HepG2 (cell line): Measurements from ENCODE around the gene PIGN. TPM values are rescaled to one million over a fixed set of nuclear protein-coding genes. Genes with fewer than 3 reads are reported as not detected.
A peak's percentile ranks its signal among the peaks of the same experiment; 100 is the strongest.

Experiments
- AFF4 ChIP-seq: sonication (generic); formaldehyde crosslinking; IDR thresholded peaks from 2 replicates; pipeline ENCODE4 v1.4.0; 2020; ENCODE audit warnings: missing genetic modification reagents
- ATM ChIP-seq: fragments of 450-650 bp; IDR thresholded peaks from 2 replicates; pipeline ENCODE4 v1.7.1; 2017; ENCODE audit warnings: mild to moderate bottlenecking, borderline replicate concordance
- MYPOP ChIP-seq: sonication (generic); formaldehyde crosslinking; IDR thresholded peaks from 2 replicates; pipeline ENCODE4 v1.8.1; 2023; ENCODE audit warnings: mild to moderate bottlenecking, moderate library complexity, missing genetic modification reagents
- PRDM10 ChIP-seq: sonication (generic); formaldehyde crosslinking; IDR thresholded peaks from 2 replicates; pipeline ENCODE4 v1.4.0; 2020; ENCODE audit warnings: low read depth, missing genetic modification reagents
- RAD51 ChIP-seq: fragments of 450-650 bp; IDR thresholded peaks from 2 replicates; pipeline ENCODE4 v1.6.1; 2016; ENCODE audit warnings: borderline replicate concordance
- TAF1 ChIP-seq: sonication (generic); formaldehyde crosslinking; IDR thresholded peaks from 2 replicates; pipeline ENCODE4 v1.4.0; 2020; ENCODE audit warnings: missing genetic modification reagents
- THAP7 ChIP-seq: sonication (generic); formaldehyde crosslinking; IDR thresholded peaks from 2 replicates; pipeline ENCODE4 v1.8.1; 2023; ENCODE audit warnings: mild to moderate bottlenecking, missing genetic modification reagents
- ZNF138 ChIP-seq: sonication (generic); formaldehyde crosslinking; IDR thresholded peaks from 2 replicates; pipeline ENCODE4 v1.5.0; 2020; ENCODE audit warnings: mild to moderate bottlenecking, low read depth, missing genetic modification reagents
- ZNF17 ChIP-seq: sonication (generic); formaldehyde crosslinking; IDR thresholded peaks from 2 replicates; pipeline ENCODE4 v1.5.0; 2020; ENCODE audit warnings: mild to moderate bottlenecking, missing genetic modification reagents
- ZNF18 ChIP-seq: sonication (generic); formaldehyde crosslinking; IDR thresholded peaks from 2 replicates; pipeline ENCODE4 v1.8.0; 2022; ENCODE audit warnings: mild to moderate bottlenecking, missing genetic modification reagents; ENCODE audit not compliant: insufficient replicate concordance
- ZNF713 ChIP-seq: sonication (generic); formaldehyde crosslinking; IDR thresholded peaks from 2 replicates; pipeline ENCODE4 v1.4.0; 2020; ENCODE audit warnings: mild to moderate bottlenecking, missing genetic modification reagents
- polyA plus RNA-seq, 8 experiments: library from polyadenylated mRNA; depleted of rRNA in 3 of 8; stranded (reverse) in 7 of 8; unstranded in 1 of 8; fragments of >200 nt; fragmentation: Illumina TruSeq in 4 of 8; extraction: Trizol in 4 of 8; gene quantifications; 2 replicates each; pipeline versions ENCODE4 v1.2.1 to v1.2.3, GENCODE V29; 2011 to 2016; ENCODE audit warnings: low read depth in 4 of 8, missing spikeins in 1 of 8, mixed read lengths in 1 of 8; ENCODE audit not compliant: insufficient read depth in 1 of 8
- total RNA-seq, 5 experiments: library from RNA; depleted of rRNA; stranded (reverse); fragments of >200 nt; fragmentation: Illumina TruSeq; extraction: Trizol; gene quantifications; 2 replicates each; pipeline ENCODE4 v1.2.3, GENCODE V29; 2016; ENCODE audit warnings: low read depth in 1 of 5
- TF ChIP-seq, protein P1 (sequence below): sonication (generic); formaldehyde crosslinking; IDR thresholded peaks from 2 replicates; pipeline ENCODE4 v1.5.0; 2020; ENCODE audit warnings: missing genetic modification reagents
- TF ChIP-seq, protein P2 (sequence below): sonication (generic); formaldehyde crosslinking; IDR thresholded peaks from 2 replicates; pipeline ENCODE4 v1.5.1; 2020; ENCODE audit warnings: mild to moderate bottlenecking, missing genetic modification reagents, borderline replicate concordance

The PIGN gene
- total and polyA plus RNA-seq, 2 of the 13 experiments (the other 11 are each of a cell fraction or from before 2014, with no cell fraction given), result 15.5 to 33.6 TPM

DNA sequence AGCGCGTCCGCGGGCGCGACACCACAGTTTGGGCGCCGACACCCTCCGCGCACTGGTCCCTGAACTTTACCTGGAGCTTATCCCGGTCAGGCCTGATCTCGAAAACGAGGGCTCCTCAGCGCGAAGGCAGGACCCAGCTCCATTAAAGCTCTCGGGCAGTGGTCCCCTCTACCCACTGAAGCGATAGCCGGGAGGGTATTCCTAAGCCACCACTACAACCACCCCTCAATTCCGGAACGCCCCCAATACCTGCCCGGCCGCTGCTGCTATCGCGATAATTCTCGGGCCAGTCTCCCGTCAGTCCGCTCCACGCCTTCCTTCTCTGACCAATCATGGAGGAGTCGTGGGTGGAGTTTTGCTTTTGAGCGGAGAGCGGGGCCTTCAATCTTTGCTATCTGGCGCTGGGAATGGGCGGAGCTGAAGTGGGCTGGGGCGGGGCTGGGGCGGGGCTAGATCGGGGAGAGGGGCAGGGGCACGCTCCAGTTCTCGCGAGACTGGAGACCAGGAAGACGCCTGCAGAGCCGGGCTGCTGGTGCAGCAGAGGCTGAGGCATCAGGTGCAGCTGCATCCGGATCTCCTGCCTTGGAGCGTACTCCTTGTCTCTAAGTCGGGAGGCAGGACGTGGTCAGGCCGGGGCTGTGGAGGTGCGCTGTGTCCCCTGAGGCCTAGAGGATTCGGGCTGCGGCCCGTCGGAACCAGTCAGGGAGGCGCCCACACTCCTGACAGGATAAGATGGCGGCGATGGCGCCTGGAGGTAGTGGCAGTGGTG lies at the start of gene PIGN, which contains the start of gene RELCH (continued):
- TF ChIP-seq AFF4 (CRISPR knock-in tag) (no peak), ATM (no peak), MYPOP (CRISPR knock-in tag) (no peak; the same call in 1 of the 2 replicates), ZNF138 (no peak), ZNF17 (no peak), THAP7 (CRISPR knock-in tag) (peak; percentile 72), RAD51 (no peak), ZNF713 (CRISPR knock-in tag) (no peak), PRDM10 (CRISPR knock-in tag) (0 out of 2 replicates have a peak, but pooled peaks have one; percentile 11), ZNF18 (CRISPR knock-in tag) (no peak), TAF1 (CRISPR knock-in tag) (peak; percentile 78)
- TF ChIP-seq, protein P1, sequence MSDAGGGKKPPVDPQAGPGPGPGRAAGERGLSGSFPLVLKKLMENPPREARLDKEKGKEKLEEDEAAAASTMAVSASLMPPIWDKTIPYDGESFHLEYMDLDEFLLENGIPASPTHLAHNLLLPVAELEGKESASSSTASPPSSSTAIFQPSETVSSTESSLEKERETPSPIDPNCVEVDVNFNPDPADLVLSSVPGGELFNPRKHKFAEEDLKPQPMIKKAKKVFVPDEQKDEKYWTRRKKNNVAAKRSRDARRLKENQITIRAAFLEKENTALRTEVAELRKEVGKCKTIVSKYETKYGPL (CRISPR knock-in tag), result no peak
- TF ChIP-seq, protein P2, sequence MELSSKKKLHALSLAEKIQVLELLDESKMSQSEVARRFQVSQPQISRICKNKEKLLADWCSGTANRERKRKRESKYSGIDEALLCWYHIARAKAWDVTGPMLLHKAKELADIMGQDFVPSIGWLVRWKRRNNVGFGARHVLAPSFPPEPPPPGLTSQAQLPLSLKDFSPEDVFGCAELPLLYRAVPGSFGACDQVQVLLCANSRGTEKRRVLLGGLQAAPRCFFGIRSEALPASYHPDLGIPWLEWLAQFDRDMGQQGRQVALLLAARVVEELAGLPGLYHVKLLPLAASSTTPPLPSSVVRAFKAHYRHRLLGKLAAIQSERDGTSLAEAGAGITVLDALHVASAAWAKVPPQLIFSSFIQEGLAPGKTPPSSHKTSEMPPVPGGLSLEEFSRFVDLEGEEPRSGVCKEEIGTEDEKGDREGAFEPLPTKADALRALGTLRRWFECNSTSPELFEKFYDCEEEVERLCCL, result no peak
